WTC11 (cell line): ENCODE results near the gene MYBPC1. TPM values are rescaled to one million over a fixed set of nuclear protein-coding genes. Genes with fewer than 3 reads are reported as not detected.

ENCODE experiments used
- ATAC-seq: fragments of 200-7000 bp; cut with Tn5 transposase; 2 replicates; pipeline ENCODE4 v1.10.0; 2021; ENCODE audit warnings: mild to moderate bottlenecking, moderate library complexity
- CTCF ChIA-PET: fragments of 300-600 bp; sonication (Branson Sonifier 250); formaldehyde crosslinking; loops from one replicate; lab custom pipeline; 2021; ENCODE audit warnings: antibody characterized with exemption; lab: Charles Lee
- POLR2A ChIA-PET: fragments of 350-600 bp; sonication (Branson Sonifier 250); formaldehyde crosslinking; loops from one replicate; lab custom pipeline; 2021; ENCODE audit warnings: antibody characterized with exemption; lab: Charles Lee
- DNase-seq: peaks from one replicate; pipeline ENCODE4 v3.0.0; 2021; ENCODE audit warnings: low spot score
- H3K27ac Mint-ChIP-seq: 2 replicates; pipeline ENCODE4 v1.8.0; 2021; ENCODE audit warnings: mixed read lengths
- H3K27me3 Mint-ChIP-seq: 2 replicates; pipeline ENCODE4 v1.8.0; 2021; ENCODE audit warnings: low read depth, mild to moderate bottlenecking, moderate library complexity, mixed read lengths
- H3K36me3 Mint-ChIP-seq: 2 replicates; pipeline ENCODE4 v1.8.0; 2021; ENCODE audit warnings: mixed read lengths
- H3K4me1 Mint-ChIP-seq: 2 replicates; pipeline ENCODE4 v1.8.0; 2022; ENCODE audit warnings: mixed read lengths
- H3K4me3 Mint-ChIP-seq: 2 replicates; pipeline ENCODE4 v1.8.0; 2021; ENCODE audit warnings: mild to moderate bottlenecking, moderate library complexity, mixed read lengths
- H3K9me3 Mint-ChIP-seq: 2 replicates; pipeline ENCODE4 v1.8.0; 2021; ENCODE audit warnings: mixed read lengths
- CREB1 ChIP-seq: sonication (generic); formaldehyde crosslinking; IDR thresholded peaks from 2 replicates; pipeline ENCODE4 v1.8.0; 2023; ENCODE audit warnings: mild to moderate bottlenecking, missing genetic modification reagents
- JUN ChIP-seq: sonication (generic); formaldehyde crosslinking; IDR thresholded peaks from 2 replicates; pipeline ENCODE4 v1.8.0; 2023; ENCODE audit warnings: mild to moderate bottlenecking, missing genetic modification reagents
- KAT7 ChIP-seq: sonication (generic); formaldehyde crosslinking; IDR thresholded peaks from 2 replicates; pipeline ENCODE4 v1.8.1; 2023; ENCODE audit warnings: missing genetic modification reagents, mild to moderate bottlenecking, borderline replicate concordance
- NFE2L1 ChIP-seq: sonication (generic); formaldehyde crosslinking; IDR thresholded peaks from 2 replicates; pipeline ENCODE4 v1.8.1; 2023; ENCODE audit warnings: missing genetic modification reagents
- NR1H2 ChIP-seq: sonication (generic); formaldehyde crosslinking; IDR thresholded peaks from 2 replicates; pipeline ENCODE4 v1.9.0; 2021; ENCODE audit warnings: mild to moderate bottlenecking, moderate library complexity, missing genetic modification reagents
- ZMAT4 ChIP-seq: fragments of 250-450 bp; sonication (Bioruptor Pico); IDR thresholded peaks from 2 replicates; pipeline ENCODE4 v1.9.0; 2021; ENCODE audit warnings: mild to moderate bottlenecking
- ZNF138 ChIP-seq: sonication (generic); formaldehyde crosslinking; conservative IDR thresholded peaks from 2 replicates; pipeline ENCODE4 v1.8.1; 2022; ENCODE audit warnings: mild to moderate bottlenecking, moderate library complexity, missing genetic modification reagents
- ZNF232 ChIP-seq: sonication (generic); formaldehyde crosslinking; IDR thresholded peaks from 2 replicates; pipeline ENCODE4 v1.8.0; 2022; ENCODE audit warnings: mild to moderate bottlenecking, missing genetic modification reagents
- ZNF263 ChIP-seq: sonication (generic); formaldehyde crosslinking; IDR thresholded peaks from 2 replicates; pipeline ENCODE4 v1.8.1; 2022; ENCODE audit warnings: low read depth, mild to moderate bottlenecking, moderate library complexity, missing genetic modification reagents
- ZNF396 ChIP-seq: fragments of 250-450 bp; sonication (Bioruptor Pico); IDR thresholded peaks from 2 replicates; pipeline ENCODE4 v1.8.0; 2021; ENCODE audit warnings: mild to moderate bottlenecking, moderate library complexity, borderline replicate concordance
- ZNF423 ChIP-seq: fragments of 250-450 bp; sonication (Bioruptor Pico); IDR thresholded peaks from 2 replicates; pipeline ENCODE4 v2.1.2; 2022; ENCODE audit warnings: mild to moderate bottlenecking, moderate library complexity
- ZNF425 ChIP-seq: fragments of 250-450 bp; sonication (Bioruptor Pico); conservative IDR thresholded peaks from 2 replicates; pipeline ENCODE4 v1.9.0; 2021; ENCODE audit warnings: mild to moderate bottlenecking
- ZNF671 ChIP-seq: fragments of 250-450 bp; sonication (Bioruptor Pico); IDR thresholded peaks from 2 replicates; pipeline ENCODE4 v1.8.0; 2021; ENCODE audit warnings: mild to moderate bottlenecking
- total RNA-seq: library from RNA; stranded (reverse); gene quantifications from 3 replicates; pipeline ENCODE4 v1.2.3, GENCODE V29; 2021
- TF ChIP-seq, protein P1 (sequence below): sonication (generic); formaldehyde crosslinking; IDR thresholded peaks from 2 replicates; pipeline ENCODE4 v1.8.1; 2023; ENCODE audit warnings: mild to moderate bottlenecking, missing genetic modification reagents, borderline replicate concordance
- TF ChIP-seq, protein P2 (sequence below): fragments of 200-600 bp; IDR thresholded peaks from 2 replicates; pipeline ENCODE4 v1.8.0; 2022; ENCODE audit warnings: antibody characterized with exemption
- TF ChIP-seq, protein P3 (sequence below): sonication (generic); formaldehyde crosslinking; IDR thresholded peaks from 2 replicates; pipeline ENCODE4 v1.8.1; 2022; ENCODE audit warnings: low read depth, missing genetic modification reagents, borderline replicate concordance
- TF ChIP-seq, protein P4 (sequence below): sonication (generic); formaldehyde crosslinking; IDR thresholded peaks from 2 replicates; pipeline ENCODE4 v1.8.0; 2022; ENCODE audit warnings: mild to moderate bottlenecking, missing genetic modification reagents
- TF ChIP-seq, protein P5 (sequence below): fragments of 250-450 bp; sonication (Bioruptor Pico); IDR thresholded peaks from 2 replicates; pipeline ENCODE4 v2.1.2; 2022; ENCODE audit warnings: mild to moderate bottlenecking, moderate library complexity
- TF ChIP-seq, protein P6 (sequence below): sonication (generic); formaldehyde crosslinking; IDR thresholded peaks from 2 replicates; pipeline ENCODE4 v1.8.1; 2023; ENCODE audit warnings: mild to moderate bottlenecking, missing genetic modification reagents

The MYBPC1 gene
- total RNA-seq, 1 experiment from 2014 or later = not detected

GRCh38 chr12:101707131-101707782 lies 112.5 kb downstream of the MYBPC1 start (continued):
- TF ChIP-seq, protein P1, sequence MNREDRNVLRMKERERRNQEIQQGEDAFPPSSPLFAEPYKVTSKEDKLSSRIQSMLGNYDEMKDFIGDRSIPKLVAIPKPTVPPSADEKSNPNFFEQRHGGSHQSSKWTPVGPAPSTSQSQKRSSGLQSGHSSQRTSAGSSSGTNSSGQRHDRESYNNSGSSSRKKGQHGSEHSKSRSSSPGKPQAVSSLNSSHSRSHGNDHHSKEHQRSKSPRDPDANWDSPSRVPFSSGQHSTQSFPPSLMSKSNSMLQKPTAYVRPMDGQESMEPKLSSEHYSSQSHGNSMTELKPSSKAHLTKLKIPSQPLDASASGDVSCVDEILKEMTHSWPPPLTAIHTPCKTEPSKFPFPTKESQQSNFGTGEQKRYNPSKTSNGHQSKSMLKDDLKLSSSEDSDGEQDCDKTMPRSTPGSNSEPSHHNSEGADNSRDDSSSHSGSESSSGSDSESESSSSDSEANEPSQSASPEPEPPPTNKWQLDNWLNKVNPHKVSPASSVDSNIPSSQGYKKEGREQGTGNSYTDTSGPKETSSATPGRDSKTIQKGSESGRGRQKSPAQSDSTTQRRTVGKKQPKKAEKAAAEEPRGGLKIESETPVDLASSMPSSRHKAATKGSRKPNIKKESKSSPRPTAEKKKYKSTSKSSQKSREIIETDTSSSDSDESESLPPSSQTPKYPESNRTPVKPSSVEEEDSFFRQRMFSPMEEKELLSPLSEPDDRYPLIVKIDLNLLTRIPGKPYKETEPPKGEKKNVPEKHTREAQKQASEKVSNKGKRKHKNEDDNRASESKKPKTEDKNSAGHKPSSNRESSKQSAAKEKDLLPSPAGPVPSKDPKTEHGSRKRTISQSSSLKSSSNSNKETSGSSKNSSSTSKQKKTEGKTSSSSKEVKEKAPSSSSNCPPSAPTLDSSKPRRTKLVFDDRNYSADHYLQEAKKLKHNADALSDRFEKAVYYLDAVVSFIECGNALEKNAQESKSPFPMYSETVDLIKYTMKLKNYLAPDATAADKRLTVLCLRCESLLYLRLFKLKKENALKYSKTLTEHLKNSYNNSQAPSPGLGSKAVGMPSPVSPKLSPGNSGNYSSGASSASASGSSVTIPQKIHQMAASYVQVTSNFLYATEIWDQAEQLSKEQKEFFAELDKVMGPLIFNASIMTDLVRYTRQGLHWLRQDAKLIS (CRISPR knock-in tag) = no peak
- TF ChIP-seq NFE2L1 (CRISPR knock-in tag) (no peak), ZNF671 (CRISPR knock-in tag) (no peak), ZNF232 (CRISPR knock-in tag) (no peak), ZNF425 (no peak), ZMAT4 (CRISPR knock-in tag) (no peak), ZNF263 (CRISPR knock-in tag) (no peak), CREB1 (no peak), ZNF396 (CRISPR knock-in tag) (no peak), ZNF138 (no peak)
- TF ChIP-seq, protein P2, sequence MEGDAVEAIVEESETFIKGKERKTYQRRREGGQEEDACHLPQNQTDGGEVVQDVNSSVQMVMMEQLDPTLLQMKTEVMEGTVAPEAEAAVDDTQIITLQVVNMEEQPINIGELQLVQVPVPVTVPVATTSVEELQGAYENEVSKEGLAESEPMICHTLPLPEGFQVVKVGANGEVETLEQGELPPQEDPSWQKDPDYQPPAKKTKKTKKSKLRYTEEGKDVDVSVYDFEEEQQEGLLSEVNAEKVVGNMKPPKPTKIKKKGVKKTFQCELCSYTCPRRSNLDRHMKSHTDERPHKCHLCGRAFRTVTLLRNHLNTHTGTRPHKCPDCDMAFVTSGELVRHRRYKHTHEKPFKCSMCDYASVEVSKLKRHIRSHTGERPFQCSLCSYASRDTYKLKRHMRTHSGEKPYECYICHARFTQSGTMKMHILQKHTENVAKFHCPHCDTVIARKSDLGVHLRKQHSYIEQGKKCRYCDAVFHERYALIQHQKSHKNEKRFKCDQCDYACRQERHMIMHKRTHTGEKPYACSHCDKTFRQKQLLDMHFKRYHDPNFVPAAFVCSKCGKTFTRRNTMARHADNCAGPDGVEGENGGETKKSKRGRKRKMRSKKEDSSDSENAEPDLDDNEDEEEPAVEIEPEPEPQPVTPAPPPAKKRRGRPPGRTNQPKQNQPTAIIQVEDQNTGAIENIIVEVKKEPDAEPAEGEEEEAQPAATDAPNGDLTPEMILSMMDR = no peak
- TF ChIP-seq, protein P3, sequence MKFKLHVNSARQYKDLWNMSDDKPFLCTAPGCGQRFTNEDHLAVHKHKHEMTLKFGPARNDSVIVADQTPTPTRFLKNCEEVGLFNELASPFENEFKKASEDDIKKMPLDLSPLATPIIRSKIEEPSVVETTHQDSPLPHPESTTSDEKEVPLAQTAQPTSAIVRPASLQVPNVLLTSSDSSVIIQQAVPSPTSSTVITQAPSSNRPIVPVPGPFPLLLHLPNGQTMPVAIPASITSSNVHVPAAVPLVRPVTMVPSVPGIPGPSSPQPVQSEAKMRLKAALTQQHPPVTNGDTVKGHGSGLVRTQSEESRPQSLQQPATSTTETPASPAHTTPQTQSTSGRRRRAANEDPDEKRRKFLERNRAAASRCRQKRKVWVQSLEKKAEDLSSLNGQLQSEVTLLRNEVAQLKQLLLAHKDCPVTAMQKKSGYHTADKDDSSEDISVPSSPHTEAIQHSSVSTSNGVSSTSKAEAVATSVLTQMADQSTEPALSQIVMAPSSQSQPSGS (CRISPR knock-in tag) = no peak

GRCh38 chr12:101710288-101710687 lies 115.5 kb downstream of the MYBPC1 start:
- Mint-ChIP-seq H3K4me1 (peaks cover 9% of the 10 kb centered on the region), H3K4me3 (no peak overlapping the region), H3K27me3 (no peaks in the 10 kb centered on the region; the same call in 1 of the 2 replicates), H3K9me3 (no peaks in the 10 kb centered on the region), H3K27ac (peak overlapping the region; percentile 49; the same call in 1 of the 2 replicates), H3K36me3 (0 out of 2 replicates have a peak, but pooled peaks cover 3% of the 10 kb centered on the region)
- ATAC-seq (no peak), DNase-seq (no peak)
- ChIA-PET POLR2A (no interaction called here), CTCF (no interaction called here)
- TF ChIP-seq ZNF423 (no peak), JUN (CRISPR knock-in tag) (no peak), NR1H2 (no peak), KAT7 (CRISPR knock-in tag) (no peak)
- TF ChIP-seq, protein P4, sequence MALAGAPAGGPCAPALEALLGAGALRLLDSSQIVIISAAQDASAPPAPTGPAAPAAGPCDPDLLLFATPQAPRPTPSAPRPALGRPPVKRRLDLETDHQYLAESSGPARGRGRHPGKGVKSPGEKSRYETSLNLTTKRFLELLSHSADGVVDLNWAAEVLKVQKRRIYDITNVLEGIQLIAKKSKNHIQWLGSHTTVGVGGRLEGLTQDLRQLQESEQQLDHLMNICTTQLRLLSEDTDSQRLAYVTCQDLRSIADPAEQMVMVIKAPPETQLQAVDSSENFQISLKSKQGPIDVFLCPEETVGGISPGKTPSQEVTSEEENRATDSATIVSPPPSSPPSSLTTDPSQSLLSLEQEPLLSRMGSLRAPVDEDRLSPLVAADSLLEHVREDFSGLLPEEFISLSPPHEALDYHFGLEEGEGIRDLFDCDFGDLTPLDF = no peak
- TF ChIP-seq, protein P2 = no peak
- TF ChIP-seq, protein P5, sequence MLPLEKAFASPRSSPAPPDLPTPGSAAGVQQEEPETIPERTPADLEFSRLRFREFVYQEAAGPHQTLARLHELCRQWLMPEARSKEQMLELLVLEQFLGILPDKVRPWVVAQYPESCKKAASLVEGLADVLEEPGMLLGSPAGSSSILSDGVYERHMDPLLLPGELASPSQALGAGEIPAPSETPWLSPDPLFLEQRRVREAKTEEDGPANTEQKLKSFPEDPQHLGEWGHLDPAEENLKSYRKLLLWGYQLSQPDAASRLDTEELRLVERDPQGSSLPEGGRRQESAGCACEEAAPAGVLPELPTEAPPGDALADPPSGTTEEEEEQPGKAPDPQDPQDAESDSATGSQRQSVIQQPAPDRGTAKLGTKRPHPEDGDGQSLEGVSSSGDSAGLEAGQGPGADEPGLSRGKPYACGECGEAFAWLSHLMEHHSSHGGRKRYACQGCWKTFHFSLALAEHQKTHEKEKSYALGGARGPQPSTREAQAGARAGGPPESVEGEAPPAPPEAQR (CRISPR knock-in tag) = no peak
- TF ChIP-seq, protein P6, sequence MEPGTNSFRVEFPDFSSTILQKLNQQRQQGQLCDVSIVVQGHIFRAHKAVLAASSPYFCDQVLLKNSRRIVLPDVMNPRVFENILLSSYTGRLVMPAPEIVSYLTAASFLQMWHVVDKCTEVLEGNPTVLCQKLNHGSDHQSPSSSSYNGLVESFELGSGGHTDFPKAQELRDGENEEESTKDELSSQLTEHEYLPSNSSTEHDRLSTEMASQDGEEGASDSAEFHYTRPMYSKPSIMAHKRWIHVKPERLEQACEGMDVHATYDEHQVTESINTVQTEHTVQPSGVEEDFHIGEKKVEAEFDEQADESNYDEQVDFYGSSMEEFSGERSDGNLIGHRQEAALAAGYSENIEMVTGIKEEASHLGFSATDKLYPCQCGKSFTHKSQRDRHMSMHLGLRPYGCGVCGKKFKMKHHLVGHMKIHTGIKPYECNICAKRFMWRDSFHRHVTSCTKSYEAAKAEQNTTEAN = no peak
